ENCODE measurements around the gene TBR1. TPM values are rescaled to one million over a fixed set of nuclear protein-coding genes. Genes with fewer than 3 reads are reported as not detected.

Gene TBR1
- total RNA-seq, 1 donor from 2014 or later, result not detected

- DNase-seq (ENCODE audit: extremely low read depth, low read depth, low spot score), result no peak
These were observed 1.8 kb upstream of the TBR1 start for GRCh38 chr2:161414042-161415033.

GRCh38 chr2:161415034-161415986, 787 bp upstream of the TBR1 start:
- DNase-seq (ENCODE audit: extremely low read depth, low read depth, low spot score), result no peak

- no peak for DNase-seq (ENCODE audit: extremely low read depth, low read depth, low spot score)
These were observed 776 bp downstream of the TBR1 start for GRCh38 chr2:161416708-161417437.

GRCh38 chr2:161417438-161418274, 1.6 kb downstream of the TBR1 start:
- DNase-seq (ENCODE audit: extremely low read depth, low read depth, low spot score), result no peak

- DNase-seq (ENCODE audit: extremely low read depth, low read depth, low spot score), result no peak
These were observed 2.2 kb downstream of the TBR1 start for GRCh38 chr2:161418275-161418714.

GRCh38 chr2:161418715-161419637, 2.9 kb downstream of the TBR1 start:
- no peak for DNase-seq (ENCODE audit: extremely low read depth, low read depth, low spot score)

- DNase-seq (ENCODE audit: extremely low read depth, low read depth, low spot score), result no peak
These were observed 3.6 kb downstream of the TBR1 start for GRCh38 chr2:161419638-161420190.

GRCh38 chr2:161420406-161421074, 4.4 kb downstream of the TBR1 start:
- no peak for DNase-seq (ENCODE audit: extremely low read depth, low read depth, low spot score)

- DNase-seq (ENCODE audit: extremely low read depth, low read depth, low spot score), result no peak
These were observed 5.6 kb downstream of the TBR1 start for GRCh38 chr2:161421686-161422085.

- no peak for DNase-seq (ENCODE audit: extremely low read depth, low read depth, low spot score)
These were observed 6.8 kb downstream of the TBR1 start for GRCh38 chr2:161422816-161423403.

GRCh38 chr2:161423421-161424393, 7.6 kb downstream of the TBR1 start:
- no peak for DNase-seq (ENCODE audit: extremely low read depth, low read depth, low spot score)

- DNase-seq (ENCODE audit: extremely low read depth, low read depth, low spot score), result no peak
These were observed 8.3 kb downstream of the TBR1 start for GRCh38 chr2:161424394-161424769.

- DNase-seq (ENCODE audit: extremely low read depth, low read depth, low spot score), result no peak
These were observed 9.0 kb downstream of the TBR1 start for GRCh38 chr2:161424891-161425727.

- DNase-seq (ENCODE audit: extremely low read depth, low read depth, low spot score), result no peak
These were observed 9.8 kb downstream of the TBR1 start for GRCh38 chr2:161425728-161426454.

GRCh38 chr2:161426455-161426921, 10.4 kb downstream of the TBR1 start:
- DNase-seq (ENCODE audit: extremely low read depth, low read depth, low spot score), result no peak

All from glomerular endothelial cell (primary cell).